Hematopoietic multipotent progenitor cell (in vitro differentiated cells): ENCODE data around the gene DAPK3. TPM values are rescaled to one million over a fixed set of nuclear protein-coding genes. Genes with fewer than 3 reads are reported as not detected.
"Not testable (repeated sequence)": the region's sequence is repeated elsewhere in the genome, so short reads cannot be mapped to it uniquely, and the experiment has no call there.

Experiments used
- DNase-seq, 3 donors: peaks; one replicate each; pipeline ENCODE4 v3.0.0-alpha.2; 2011 to 2015; ENCODE audit warnings: low read depth in 2 of 3, low spot score in 2 of 3
- total RNA-seq: library from RNA; depleted of rRNA; stranded (reverse); fragments of >200 nt; gene quantifications from one replicate; pipeline ENCODE4 v1.2.3, GENCODE V29; 2012

Gene DAPK3
- total RNA-seq, 1 donor, result 61.7 TPM

- peak; percentile 91 to 97 (median 97) for DNase-seq
Measured at GRCh38 chr19:4007021-4007835, 36.3 kb upstream of the DAPK3 start, which contains the start of gene PIAS4. TSS of gene PIAS4 (plus strand) at chr19:4007736. CDS start at chr19:4007761, 25 bp downstream.

GRCh38 chr19:4005436-4005835 lies 34.5 kb upstream of the DAPK3 start:
- DNase-seq, result not testable (repeated sequence)

- DNase-seq, result not testable (repeated sequence)
Measured at GRCh38 chr19:4000798-4001197, 29.9 kb upstream of the DAPK3 start.

DNA sequence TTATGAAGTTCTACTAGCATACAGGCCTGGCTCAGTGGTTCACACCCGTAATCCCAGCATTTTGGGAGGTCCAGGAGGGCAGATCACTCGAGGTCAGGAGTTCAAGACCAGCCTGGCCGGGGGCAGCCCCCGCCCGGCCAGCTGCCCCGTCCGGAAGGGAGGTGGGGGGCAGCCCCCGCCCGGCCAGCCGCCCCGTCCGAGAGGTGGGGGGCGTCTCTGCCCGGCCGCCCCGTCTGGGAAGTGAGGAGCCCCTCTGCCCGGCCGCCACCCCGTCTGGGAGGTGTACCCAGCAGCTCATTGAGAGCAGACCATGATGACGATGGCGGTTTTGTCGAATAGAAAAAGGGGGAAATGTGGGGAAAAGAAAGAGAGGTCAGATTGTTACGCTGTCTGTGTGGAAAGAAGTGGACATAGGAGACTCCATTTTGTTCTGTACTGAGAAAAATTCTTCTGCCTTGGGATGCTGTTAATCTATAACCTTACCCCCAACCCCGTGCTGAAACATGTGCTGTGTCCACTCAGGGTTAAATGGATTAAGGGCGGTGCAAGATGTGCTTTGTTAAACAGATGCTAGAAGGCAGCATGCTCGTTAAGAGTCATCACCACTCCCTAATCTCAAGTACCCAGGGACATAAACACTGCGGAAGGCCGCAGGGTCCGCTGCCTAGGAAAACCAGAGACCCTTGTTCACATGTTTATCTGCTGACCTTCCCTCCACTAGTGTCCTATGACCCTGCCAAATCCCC lies 27.9 kb upstream of the DAPK3 start:
- not testable (repeated sequence) for DNase-seq

- no peak for DNase-seq
Measured at GRCh38 chr19:3995607-3996006, 24.7 kb upstream of the DAPK3 start.

DNA sequence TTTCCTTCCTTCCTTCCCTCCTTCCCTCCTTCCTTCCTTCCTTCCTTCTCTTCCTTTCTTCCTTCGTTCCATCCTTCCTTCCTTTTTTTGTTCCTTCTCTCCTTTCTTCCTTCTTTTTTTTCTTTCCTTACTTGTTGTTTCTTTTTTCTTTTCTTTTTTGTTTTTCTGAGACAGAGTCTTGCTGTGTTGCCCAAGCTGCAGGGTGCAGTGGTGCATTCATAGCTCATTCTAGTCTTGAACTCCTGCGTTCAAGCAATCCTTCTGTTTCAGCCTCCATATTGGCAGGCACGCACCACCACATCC lies 19.9 kb upstream of the DAPK3 start:
- no peak for DNase-seq

DNA sequence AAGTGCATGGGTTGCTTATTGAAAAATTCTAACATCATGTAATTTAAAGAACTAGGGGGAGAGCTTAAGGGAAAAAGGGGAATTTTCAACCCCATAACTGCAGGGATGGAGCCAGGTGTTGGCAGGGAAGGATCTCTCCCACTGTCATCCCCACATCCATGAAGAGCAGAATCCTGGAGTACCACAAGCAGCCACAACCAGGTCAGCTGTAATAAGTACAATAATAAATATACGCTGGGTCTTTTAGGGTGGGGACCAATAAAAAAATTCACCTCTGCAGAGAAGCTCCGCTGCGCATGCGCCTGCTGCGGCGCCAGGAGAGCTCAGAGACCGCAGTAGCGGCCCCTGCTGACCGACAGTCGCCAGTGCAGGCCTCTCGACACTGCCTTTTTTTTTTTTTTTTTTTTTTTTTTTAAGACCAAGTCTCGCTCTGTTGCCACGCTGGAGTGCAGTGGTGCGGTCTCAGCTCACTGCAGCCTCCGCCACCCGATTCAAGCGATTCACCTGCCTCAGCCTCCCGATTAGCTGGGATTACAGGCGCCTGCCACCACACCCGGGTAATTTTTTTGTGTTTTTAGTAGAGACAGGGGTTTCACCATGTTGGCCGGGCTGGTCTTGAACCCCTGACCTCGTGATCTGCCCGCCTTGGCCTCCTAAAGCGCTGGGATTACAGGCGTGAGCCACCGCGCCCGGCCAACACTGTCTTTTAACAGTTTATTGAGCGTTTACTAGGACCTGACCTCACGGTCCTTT lies 16.9 kb upstream of the DAPK3 start:
- DNase-seq, result peak; percentile 87 to 92 (median 88)

- peak in 2 of 3 donors; percentile 78 to 88 for DNase-seq
Measured at GRCh38 chr19:3986260-3987041, 15.6 kb upstream of the DAPK3 start.

- DNase-seq, result no peak
Measured at GRCh38 chr19:3985643-3986259, 14.9 kb upstream of the DAPK3 start.

GRCh38 chr19:3984908-3985642 lies 14.2 kb upstream of the DAPK3 start, which contains the start of gene EEF2:
TSS of gene EEF2 (minus strand) at chr19:3985463. CDS start at chr19:3985380, 83 bp downstream.
- peak; percentile 88 to 98 (median 93) for DNase-seq

- no peak for DNase-seq
Measured at GRCh38 chr19:3984584-3984907, 13.6 kb upstream of the DAPK3 start.

DNA sequence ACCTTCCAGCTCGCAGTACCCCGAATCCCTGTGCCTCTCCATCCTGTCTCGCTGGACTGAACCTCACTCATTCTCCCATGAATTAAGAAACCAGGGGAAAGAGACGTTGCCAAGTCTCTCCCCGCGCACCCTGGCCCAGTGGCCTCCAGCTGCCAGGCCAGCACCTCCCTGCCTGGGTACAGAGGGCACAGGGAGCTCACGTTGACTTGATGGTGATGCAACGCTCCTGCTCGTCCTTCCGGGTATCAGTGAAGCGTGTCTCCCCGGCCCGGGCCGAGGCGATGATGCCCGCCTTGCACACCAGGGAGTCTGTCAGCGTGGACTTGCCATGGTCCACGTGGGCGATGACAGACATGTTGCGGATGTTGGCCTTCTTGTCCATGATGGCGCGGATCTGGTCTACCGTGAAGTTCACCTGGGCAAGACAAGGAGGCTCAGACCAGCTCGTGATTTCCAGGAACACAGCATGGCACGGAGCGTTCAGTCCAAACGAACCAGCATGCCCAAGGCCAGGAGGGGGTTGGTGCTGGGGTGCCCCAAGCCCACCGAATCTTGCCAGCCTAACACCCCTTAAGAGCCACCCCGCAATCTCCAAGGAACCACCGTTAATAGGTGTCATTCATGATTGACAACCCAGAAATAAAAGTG lies 13.2 kb upstream of the DAPK3 start:
- DNase-seq, result no peak

GRCh38 chr19:3983542-3983914 lies 12.6 kb upstream of the DAPK3 start:
- no peak for DNase-seq

DNA sequence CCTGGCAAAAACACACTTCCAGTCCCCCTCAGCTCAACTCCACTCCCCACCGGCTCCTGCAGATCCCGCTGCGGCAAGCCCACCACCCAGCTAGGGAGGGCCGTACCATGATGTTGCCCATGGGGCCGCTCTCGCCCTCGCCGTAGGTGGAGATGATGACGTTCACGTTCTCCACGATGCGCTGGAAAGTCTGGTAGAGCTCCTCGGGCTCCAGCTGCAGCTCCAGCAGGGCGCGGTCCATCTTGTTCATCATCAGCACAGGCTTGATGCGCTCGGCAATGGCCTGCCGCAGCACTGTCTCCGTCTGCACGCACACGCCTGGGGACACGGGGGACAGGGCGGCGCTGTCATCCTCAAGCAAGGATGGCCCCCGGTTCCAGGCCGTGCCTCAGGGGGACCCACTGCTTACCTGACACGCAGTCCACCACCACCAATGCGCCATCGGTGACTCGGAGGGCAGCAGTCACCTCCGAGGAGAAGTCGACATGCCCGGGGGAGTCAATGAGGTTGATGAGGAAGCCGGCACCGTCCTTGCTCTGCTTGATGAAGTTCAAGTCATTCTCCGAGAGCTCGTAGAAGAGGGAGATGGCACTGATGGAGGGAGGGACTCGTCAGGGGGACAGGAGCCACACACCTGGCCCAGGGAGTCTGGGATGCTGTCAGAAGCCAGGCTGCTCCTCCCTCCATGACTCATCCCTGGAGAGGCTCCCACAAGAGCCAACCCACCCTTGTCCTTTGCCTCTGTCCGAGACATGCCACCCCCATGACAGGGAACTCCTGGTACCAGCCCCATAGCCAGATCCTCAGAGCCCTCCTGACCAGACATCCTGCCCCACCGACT lies 12.0 kb upstream of the DAPK3 start:
- no peak for DNase-seq

DNA sequence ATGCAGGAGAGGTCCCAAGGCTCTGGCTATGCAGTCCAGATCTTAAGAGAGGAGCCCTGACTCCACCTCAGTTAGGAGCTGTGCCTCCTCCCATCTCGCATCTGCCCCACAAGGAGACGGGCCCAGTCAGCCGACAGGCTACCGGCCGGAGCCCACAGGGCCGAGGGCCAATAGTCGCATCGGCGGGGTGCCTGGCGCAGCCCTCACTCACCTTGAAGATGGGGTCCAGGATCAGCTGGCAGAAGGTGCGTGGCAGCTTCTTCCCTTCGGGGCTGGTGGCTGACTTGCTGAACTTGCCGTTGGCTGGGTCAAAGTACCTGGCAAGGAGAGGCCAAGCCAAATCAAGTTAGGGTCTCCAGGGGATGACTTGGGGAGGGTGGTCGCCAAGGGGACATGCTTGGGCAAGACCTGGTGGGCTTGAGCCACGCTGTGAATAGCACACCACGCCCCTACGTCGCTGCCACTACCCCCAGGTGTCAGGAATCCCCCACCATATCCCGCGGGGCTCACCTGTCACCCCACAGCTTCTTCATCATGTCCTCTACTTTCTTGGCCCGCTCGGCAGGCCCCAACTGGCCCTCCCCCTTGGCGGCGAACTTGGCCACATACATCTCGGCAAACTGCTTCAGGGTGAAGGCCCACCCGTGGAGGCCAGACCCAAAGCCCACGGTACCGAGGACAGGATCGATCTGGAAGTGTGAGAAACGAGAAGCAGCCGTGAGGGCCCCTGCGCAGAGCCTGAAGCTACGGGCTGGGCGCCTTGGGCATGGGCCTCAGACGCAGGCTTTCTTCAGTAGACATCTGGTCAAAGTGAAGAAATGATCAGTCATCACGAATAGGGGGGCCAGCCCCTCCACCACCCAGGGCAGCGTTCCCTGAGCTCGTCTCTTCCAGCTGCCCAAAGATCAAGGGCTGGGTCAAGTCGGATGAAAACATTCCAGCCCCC lies 11.1 kb upstream of the DAPK3 start:
- no peak for DNase-seq

- no peak for DNase-seq
Measured at GRCh38 chr19:3981373-3981735, 10.5 kb upstream of the DAPK3 start.
